OCI-LY3 (cell line): Measurements from ENCODE around the gene FAM181A.

Experiments used
- H2AFZ ChIP-seq: fragments of 200-600, 300-600 bp; shearing (Covaris generic); 2 replicates; pipeline ENCODE4 v1.6.0; 2014; ENCODE audit warnings: antibody characterized with exemption, low read depth, low read length
- H3K27ac ChIP-seq: fragments of 200-600, 300-600 bp; sonication (generic); 2 replicates; pipeline ENCODE4 v1.5.1; 2014; ENCODE audit warnings: mild to moderate bottlenecking, low read length, moderate library complexity, mixed read lengths
- H3K27me3 ChIP-seq: fragments of 200-600, 300-600 bp; sonication (generic); 2 replicates; pipeline ENCODE4 v1.6.1; 2014; ENCODE audit warnings: low read depth, low read length, mixed read lengths
- H3K36me3 ChIP-seq: fragments of 200-600, 300-600 bp; sonication (generic); replicated peaks from 2 replicates; pipeline ENCODE3; 2014; ENCODE audit warnings: low read depth, low read length, mixed read lengths
- H3K4me1 ChIP-seq: fragments of 300-600, 200-600 bp; sonication (generic); 2 replicates; pipeline ENCODE4 v1.6.1; 2014; ENCODE audit warnings: low read length, mixed read lengths
- H3K4me2 ChIP-seq: fragments of 200-600, 300-600 bp; sonication (generic); 2 replicates; pipeline ENCODE4 v1.6.1; 2014; ENCODE audit warnings: low read length, mixed read lengths
- H3K4me3 ChIP-seq: fragments of 300-600, 200-600 bp; sonication (generic); 2 replicates; pipeline ENCODE4 v1.5.1; 2014; ENCODE audit warnings: antibody characterized with exemption, mild to moderate bottlenecking, low read length, moderate library complexity
- H3K79me2 ChIP-seq: fragments of 300-600, 200-600 bp; shearing (Covaris generic); 2 replicates; pipeline ENCODE4 v1.6.1; 2014; ENCODE audit warnings: mild to moderate bottlenecking, low read length, mixed read lengths
- H3K9ac ChIP-seq: fragments of 300-600, 200-600 bp; shearing (Covaris generic); 2 replicates; pipeline ENCODE4 v1.6.0; 2014; ENCODE audit warnings: mild to moderate bottlenecking, low read length, moderate library complexity
- H3K9me3 ChIP-seq: fragments of 200-600, 300-600 bp; shearing (Covaris generic); 2 replicates; pipeline ENCODE4 v1.6.1; 2014; ENCODE audit warnings: low read length, mixed read lengths; ENCODE audit not compliant: insufficient read depth
- H4K20me1 ChIP-seq: fragments of 200-600, 300-600 bp; sonication (generic); 2 replicates; pipeline ENCODE4 v1.6.1; 2016; ENCODE audit warnings: low read length, mixed read lengths; ENCODE audit not compliant: insufficient read depth
- CTCF ChIP-seq: fragments of 200-600, 300-600 bp; sonication (generic); IDR thresholded peaks from 2 replicates; pipeline ENCODE4 v1.5.1; 2014; ENCODE audit warnings: antibody characterized with exemption, low read length, low read depth
- EZH2phosphoT487 ChIP-seq: fragments of 200-600 bp; shearing (Covaris generic); IDR thresholded peaks from 2 replicates; pipeline ENCODE4 v1.6.1; 2018; ENCODE audit warnings: antibody characterized with exemption, mixed run types, low read depth

FAM181A gene

DNA sequence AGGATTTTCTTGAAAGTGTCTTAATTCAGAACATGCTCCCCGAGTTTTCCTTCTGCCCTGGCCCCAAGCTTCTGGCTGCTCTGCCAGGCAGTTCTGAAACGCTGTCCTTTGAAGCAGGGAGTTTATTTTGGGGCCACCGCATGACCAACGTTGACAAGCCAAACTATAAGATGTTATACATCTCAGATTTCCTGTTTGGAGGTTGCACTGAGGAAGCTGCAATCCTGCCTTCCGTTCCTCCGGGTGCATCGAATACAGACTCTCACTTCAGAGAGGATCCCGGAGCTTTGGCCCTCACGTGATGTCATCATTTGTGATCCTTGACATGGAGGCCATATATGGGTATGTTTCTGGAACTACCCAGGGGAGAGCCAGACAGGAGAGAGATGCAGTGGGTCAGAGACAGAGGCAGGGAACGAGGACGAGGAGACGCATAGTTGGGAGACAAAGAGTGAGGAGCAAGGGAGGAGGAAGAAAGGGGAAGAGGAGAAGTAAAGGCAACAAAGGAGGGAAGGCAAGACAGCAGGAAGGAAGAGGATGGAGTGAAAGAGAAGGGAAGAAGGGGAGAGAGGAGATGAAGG lies 49.4 kb downstream of the FAM181A start, which contains the start of gene ASB2:
Gene ASB2 (minus strand): TSS at position 94 of the 581 bp plus-strand sequence. CDS start 12,031 bp downstream, outside the sequence.
- Histone ChIP-seq H3K9ac (peak within 1 kb of the TSS; percentile 72), H4K20me1 (no peaks in the 10 kb centered on the region), H3K27ac (peak within 1 kb of the TSS; percentile 93), H3K27me3 (peaks cover 3% of the 10 kb centered on the region; the same call in 1 of the 2 replicates), H2AFZ (no peak within 1 kb of the TSS), H3K36me3 (peaks cover 10% of the 10 kb centered on the region), H3K9me3 (peaks cover 15% of the 10 kb centered on the region; the same call in 1 of the 2 replicates), H3K4me2 (peak within 1 kb of the TSS; percentile 80), H3K79me2 (no peaks in the 10 kb centered on the region), H3K4me3 (peak within 1 kb of the TSS; percentile 61), H3K4me1 (peaks cover 86% of the 10 kb centered on the region)
- TF ChIP-seq CTCF, result no peak

GRCh38 chr14:93977171-93977570 lies 50.0 kb downstream of the FAM181A start:
- Histone ChIP-seq H3K9ac (peak overlapping the region; percentile 72), H3K27ac (peak overlapping the region; percentile 93), H3K27me3 (peaks cover 3% of the 10 kb centered on the region; the same call in 1 of the 2 replicates), H3K36me3 (peaks cover 10% of the 10 kb centered on the region), H3K4me1 (peaks cover 81% of the 10 kb centered on the region), H3K79me2 (no peaks in the 10 kb centered on the region), H3K4me3 (peak overlapping the region; percentile 61), H3K4me2 (peak overlapping the region; percentile 80), H3K9me3 (peaks cover 15% of the 10 kb centered on the region; the same call in 1 of the 2 replicates), H4K20me1 (no peaks in the 10 kb centered on the region), H2AFZ (no peak overlapping the region)
- TF ChIP-seq CTCF (no peak), EZH2phosphoT487 (no peak)

GRCh38 chr14:93977790-93978581 lies 50.8 kb downstream of the FAM181A start:
- H2AFZ ChIP-seq, result no peak overlapping the region

More at GRCh38 chr14:93977790-93978581, 50.8 kb downstream of the FAM181A start:
- H3K36me3 ChIP-seq, result peaks cover 10% of the 10 kb centered on the region
- peaks cover 6% of the 10 kb centered on the region; the same call in 1 of the 2 replicates for H3K27me3 ChIP-seq
- peaks cover 15% of the 10 kb centered on the region; the same call in 1 of the 2 replicates for H3K9me3 ChIP-seq
- H3K9ac ChIP-seq, result peak overlapping the region; percentile 72
- TF ChIP-seq EZH2phosphoT487 (no peak), CTCF (no peak)
- H3K4me3 ChIP-seq, result 0 out of 2 replicates have a peak overlapping the region, but pooled peaks have one; percentile 8
- H3K4me1 ChIP-seq, result peaks cover 73% of the 10 kb centered on the region
- H3K27ac ChIP-seq, result peak overlapping the region; percentile 93
- peak overlapping the region; percentile 80 for H3K4me2 ChIP-seq
- no peaks in the 10 kb centered on the region for H3K79me2 ChIP-seq
- no peaks in the 10 kb centered on the region for H4K20me1 ChIP-seq
